Mesothelial cell of epicardium (in vitro differentiated cells): ENCODE results near the gene MRGPRX2. TPM values are rescaled to one million over a fixed set of nuclear protein-coding genes. Genes with fewer than 3 reads are reported as not detected.

Experiments used
- DNase-seq, 2 experiments: peaks; one replicate each; pipeline ENCODE4 v3.0.0; 2021; ENCODE audit warnings: low spot score in 2 of 2; ENCODE audit not compliant: unreplicated experiment in 2 of 2
- H3K27ac Mint-ChIP-seq: 2 replicates; pipeline ENCODE4 v1.8.0; 2021; ENCODE audit warnings: mixed read lengths
- H3K27me3 Mint-ChIP-seq: 2 replicates; pipeline ENCODE4 v1.8.0; 2021; ENCODE audit warnings: low read depth, mixed read lengths
- H3K36me3 Mint-ChIP-seq: 2 replicates; pipeline ENCODE4 v1.8.0; 2021; ENCODE audit warnings: mixed read lengths
- H3K4me1 Mint-ChIP-seq: 2 replicates; pipeline ENCODE4 v1.8.0; 2021; ENCODE audit warnings: mixed read lengths
- H3K4me3 Mint-ChIP-seq: 2 replicates; pipeline ENCODE4 v1.8.0; 2021; ENCODE audit warnings: mild to moderate bottlenecking, moderate library complexity, mixed read lengths
- H3K9me3 Mint-ChIP-seq: 2 replicates; pipeline ENCODE4 v1.8.0; 2021; ENCODE audit warnings: mixed read lengths
- total RNA-seq: library from RNA; stranded (reverse); gene quantifications from 3 replicates; pipeline ENCODE4 v1.2.1, GENCODE V29; 2021
- TF ChIP-seq, protein P1 (sequence below): fragments of 200-600 bp; sonication (generic); IDR thresholded peaks from one replicate; pipeline ENCODE4 v1.5.0; 2021; ENCODE audit warnings: antibody characterized with exemption; ENCODE audit not compliant: unreplicated experiment

MRGPRX2 gene
- total RNA-seq, 1 donor from 2014 or later = not detected

DNA sequence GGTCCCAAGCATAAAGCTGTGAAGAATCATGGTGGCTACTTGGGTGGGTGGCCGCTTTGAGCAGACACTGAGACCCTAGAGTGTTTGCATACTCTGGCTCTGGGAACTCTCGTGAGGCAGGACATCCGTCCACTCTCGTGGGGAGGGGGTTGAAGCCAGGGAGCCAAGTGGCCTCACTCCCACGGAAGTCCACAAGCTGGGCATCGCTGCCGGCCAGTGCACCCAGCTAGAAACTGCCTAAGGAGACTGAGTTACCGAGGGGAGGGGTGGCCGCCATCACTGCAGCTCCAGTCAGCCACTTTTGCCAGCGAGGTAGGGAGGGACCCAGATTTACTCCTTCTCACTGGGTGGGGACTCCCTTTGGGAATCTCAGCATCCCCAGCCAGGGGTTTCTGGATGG is 20.5 kb downstream of the MRGPRX2 start:
- H3K27ac Mint-ChIP-seq = no peak overlapping the region
- TF ChIP-seq, protein P1, sequence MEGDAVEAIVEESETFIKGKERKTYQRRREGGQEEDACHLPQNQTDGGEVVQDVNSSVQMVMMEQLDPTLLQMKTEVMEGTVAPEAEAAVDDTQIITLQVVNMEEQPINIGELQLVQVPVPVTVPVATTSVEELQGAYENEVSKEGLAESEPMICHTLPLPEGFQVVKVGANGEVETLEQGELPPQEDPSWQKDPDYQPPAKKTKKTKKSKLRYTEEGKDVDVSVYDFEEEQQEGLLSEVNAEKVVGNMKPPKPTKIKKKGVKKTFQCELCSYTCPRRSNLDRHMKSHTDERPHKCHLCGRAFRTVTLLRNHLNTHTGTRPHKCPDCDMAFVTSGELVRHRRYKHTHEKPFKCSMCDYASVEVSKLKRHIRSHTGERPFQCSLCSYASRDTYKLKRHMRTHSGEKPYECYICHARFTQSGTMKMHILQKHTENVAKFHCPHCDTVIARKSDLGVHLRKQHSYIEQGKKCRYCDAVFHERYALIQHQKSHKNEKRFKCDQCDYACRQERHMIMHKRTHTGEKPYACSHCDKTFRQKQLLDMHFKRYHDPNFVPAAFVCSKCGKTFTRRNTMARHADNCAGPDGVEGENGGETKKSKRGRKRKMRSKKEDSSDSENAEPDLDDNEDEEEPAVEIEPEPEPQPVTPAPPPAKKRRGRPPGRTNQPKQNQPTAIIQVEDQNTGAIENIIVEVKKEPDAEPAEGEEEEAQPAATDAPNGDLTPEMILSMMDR = no peak
- DNase-seq = no peak

DNA sequence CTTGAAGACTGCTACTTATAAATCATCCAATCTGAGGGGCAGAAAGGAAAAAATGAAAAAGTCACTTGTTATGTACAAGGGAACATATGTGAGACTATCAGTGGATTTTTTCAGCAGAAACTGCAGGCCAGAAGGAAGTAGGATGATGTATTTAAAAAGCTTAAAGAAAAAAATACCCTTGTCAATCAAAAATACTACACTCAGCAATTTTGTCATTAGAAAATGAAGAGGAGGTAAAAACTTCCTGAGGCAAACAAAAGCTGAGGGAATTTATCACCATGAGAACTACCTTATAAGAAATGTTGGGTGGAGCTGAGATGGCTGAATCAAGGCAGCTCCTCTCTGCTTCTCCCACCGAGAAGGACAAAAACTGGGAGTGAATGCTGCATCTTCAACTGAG is 21.1 kb downstream of the MRGPRX2 start:
- Mint-ChIP-seq H3K27ac (no peak overlapping the region), H3K4me3 (no peak overlapping the region), H3K9me3 (peaks cover 14% of the 10 kb centered on the region), H3K4me1 (no peaks in the 10 kb centered on the region), H3K36me3 (no peaks in the 10 kb centered on the region), H3K27me3 (peaks cover 44% of the 10 kb centered on the region)
- TF ChIP-seq, protein P1 = no peak
- DNase-seq = no peak

More for the DNA sequence above, 20.5 kb downstream of the MRGPRX2 start:
- Mint-ChIP-seq H3K9me3 (peaks cover 20% of the 10 kb centered on the region), H3K4me1 (no peaks in the 10 kb centered on the region), H3K4me3 (no peak overlapping the region), H3K27me3 (peaks cover 44% of the 10 kb centered on the region), H3K36me3 (no peaks in the 10 kb centered on the region)

GRCh38 chr11:19032990-19033389 is 27.5 kb downstream of the MRGPRX2 start:
- peaks cover 49% of the 10 kb centered on the region for H3K27me3 Mint-ChIP-seq
- H3K36me3 Mint-ChIP-seq = no peaks in the 10 kb centered on the region
- H3K4me3 Mint-ChIP-seq = no peak overlapping the region
- TF ChIP-seq, protein P1 = no peak
- H3K27ac Mint-ChIP-seq = no peak overlapping the region
- no peak for DNase-seq
- H3K4me1 Mint-ChIP-seq = no peaks in the 10 kb centered on the region
- H3K9me3 Mint-ChIP-seq = peaks cover 4% of the 10 kb centered on the region

DNA sequence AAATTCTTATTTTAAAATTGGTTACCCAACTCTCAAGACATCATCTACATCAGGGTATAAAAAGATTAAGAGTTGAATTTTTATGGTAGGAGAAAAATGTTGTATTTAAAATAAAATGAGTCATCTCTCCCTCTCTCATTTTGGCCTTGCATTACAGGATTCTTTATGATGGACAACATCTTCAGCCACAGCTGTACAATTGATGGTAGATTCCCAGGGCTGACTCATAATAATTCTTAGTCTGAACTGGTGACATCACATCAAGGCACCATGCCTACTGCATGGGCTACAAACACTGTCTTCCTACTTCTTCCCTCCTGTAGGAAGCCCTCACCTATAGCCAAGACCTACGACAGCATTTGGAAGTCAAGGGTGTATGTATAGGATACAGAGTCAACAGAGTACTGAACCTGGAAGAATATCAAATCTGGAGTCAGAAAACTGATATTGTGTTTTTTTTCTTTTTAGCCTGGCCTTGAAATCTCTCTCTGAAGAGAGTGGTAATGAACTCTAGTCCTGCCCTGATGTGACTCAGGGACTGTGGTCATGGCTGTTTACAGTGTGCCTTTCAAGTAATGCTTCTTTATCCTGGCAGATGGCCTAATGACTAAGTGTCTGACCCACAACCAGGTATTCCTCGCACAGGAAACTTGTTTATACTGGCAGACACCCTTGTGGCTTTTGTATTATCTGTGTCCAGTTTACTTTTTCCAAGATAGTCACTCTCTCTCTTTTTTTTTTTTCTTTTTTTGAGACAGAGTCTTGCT is 32.5 kb downstream of the MRGPRX2 start:
- Mint-ChIP-seq H3K27me3 (peaks cover 56% of the 10 kb centered on the region), H3K4me3 (no peak overlapping the region)

DNA sequence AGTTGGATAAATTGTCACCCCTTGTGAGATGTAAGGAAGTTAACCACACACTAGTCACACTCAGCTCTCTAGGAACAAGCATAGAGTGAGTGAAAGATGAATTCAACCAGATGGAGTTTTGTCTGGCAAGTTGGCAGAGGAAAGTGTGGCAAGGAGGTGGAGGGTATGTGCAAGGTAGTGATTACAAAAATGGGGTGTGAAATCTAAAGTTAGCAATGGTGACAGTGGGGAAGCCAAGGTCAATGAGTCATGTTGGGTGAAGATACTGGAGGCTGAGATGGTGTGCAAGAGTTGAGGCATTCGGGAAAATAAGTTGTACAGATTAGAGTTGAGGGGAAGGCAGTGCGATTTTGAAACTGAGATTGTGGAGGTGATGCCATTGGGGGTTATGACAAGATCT is 33.7 kb downstream of the MRGPRX2 start:
- H3K4me1 Mint-ChIP-seq = peaks cover 3% of the 10 kb centered on the region
- H3K27ac Mint-ChIP-seq = no peak overlapping the region
- peaks cover 4% of the 10 kb centered on the region for H3K9me3 Mint-ChIP-seq
- no peak overlapping the region for H3K4me3 Mint-ChIP-seq
- H3K36me3 Mint-ChIP-seq = no peaks in the 10 kb centered on the region
- TF ChIP-seq, protein P1 = no peak
- no peak for DNase-seq
- peaks cover 54% of the 10 kb centered on the region for H3K27me3 Mint-ChIP-seq

More for the DNA sequence above, 32.5 kb downstream of the MRGPRX2 start:
- TF ChIP-seq, protein P1 = no peak
- H3K4me1 Mint-ChIP-seq = peaks cover 3% of the 10 kb centered on the region
- DNase-seq = no peak
- H3K36me3 Mint-ChIP-seq = no peaks in the 10 kb centered on the region
- no peak overlapping the region for H3K27ac Mint-ChIP-seq
- peaks cover 4% of the 10 kb centered on the region for H3K9me3 Mint-ChIP-seq
